ENCODE results near the gene HECTD1.

DNA sequence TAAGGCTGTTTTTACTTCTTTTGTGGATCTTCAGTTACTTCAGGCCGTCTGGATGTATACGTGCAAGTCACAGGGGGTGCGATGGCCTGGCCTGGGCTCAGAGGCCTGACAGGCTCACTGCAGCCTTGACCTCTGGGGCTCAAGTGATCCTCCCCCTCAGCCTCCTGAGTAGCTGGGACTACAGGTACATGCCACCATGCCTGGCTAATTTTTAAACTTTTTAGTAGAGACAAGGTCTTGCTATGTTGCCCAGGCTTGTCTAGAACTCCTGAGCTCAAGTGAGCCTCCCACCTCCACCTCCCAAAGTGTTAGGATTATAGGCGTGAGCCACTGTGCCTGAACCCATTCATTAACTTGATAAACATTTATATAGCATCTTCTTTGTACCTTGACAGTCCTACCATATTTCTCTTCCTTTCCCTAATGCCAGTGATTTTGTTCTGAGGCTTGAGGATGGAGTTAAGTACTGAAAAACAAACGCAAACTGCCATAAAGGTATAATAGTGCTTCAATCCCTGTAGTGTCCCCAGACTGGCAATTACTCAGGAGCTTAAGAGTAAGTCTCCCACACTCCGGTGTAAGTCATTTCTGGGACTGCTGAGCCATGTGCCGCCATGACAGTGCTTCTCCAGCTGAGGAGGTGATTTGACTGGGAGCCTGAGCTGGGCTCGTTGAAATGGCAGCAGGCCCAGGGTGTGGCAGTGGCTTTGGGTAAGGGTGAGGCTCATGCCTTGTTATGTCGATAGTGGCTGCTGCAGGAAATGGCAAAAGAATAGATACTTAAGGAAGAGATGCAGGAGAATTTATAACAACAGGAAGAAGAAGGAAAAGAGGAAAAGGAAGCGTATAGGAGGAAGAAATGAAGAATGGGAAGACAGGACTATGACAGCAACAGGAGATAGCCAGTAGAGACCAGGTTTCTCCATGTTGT lies 43.7 kb upstream of the HECTD1 start:
- no peak for TF ChIP-seq POLR2A (IDR thresholded peaks at IDR 0.05)
- TF ChIP-seq, protein P1, sequence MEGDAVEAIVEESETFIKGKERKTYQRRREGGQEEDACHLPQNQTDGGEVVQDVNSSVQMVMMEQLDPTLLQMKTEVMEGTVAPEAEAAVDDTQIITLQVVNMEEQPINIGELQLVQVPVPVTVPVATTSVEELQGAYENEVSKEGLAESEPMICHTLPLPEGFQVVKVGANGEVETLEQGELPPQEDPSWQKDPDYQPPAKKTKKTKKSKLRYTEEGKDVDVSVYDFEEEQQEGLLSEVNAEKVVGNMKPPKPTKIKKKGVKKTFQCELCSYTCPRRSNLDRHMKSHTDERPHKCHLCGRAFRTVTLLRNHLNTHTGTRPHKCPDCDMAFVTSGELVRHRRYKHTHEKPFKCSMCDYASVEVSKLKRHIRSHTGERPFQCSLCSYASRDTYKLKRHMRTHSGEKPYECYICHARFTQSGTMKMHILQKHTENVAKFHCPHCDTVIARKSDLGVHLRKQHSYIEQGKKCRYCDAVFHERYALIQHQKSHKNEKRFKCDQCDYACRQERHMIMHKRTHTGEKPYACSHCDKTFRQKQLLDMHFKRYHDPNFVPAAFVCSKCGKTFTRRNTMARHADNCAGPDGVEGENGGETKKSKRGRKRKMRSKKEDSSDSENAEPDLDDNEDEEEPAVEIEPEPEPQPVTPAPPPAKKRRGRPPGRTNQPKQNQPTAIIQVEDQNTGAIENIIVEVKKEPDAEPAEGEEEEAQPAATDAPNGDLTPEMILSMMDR (IDR thresholded peaks at IDR 0.05) = no peak

Measured in stomach (tissue), 4 donors.